Calu3 (cell line): ENCODE measurements around the gene PRR20A. TPM values are rescaled to one million over a fixed set of nuclear protein-coding genes. Genes with fewer than 3 reads are reported as not detected.
"Not testable (repeated sequence)": the region's sequence is repeated elsewhere in the genome, so short reads cannot be mapped to it uniquely, and the experiment has no call there.

Experiments
- Bru-seq: library from RNA; stranded (reverse); fragments of 400-500 nt; gene quantifications from one replicate; lab custom pipeline; 2021; lab: Mats Ljungman, UMichigan
- BruChase-seq, 2 experiments: library from RNA; stranded (reverse); fragments of 400-500 nt; gene quantifications; one replicate each; lab custom pipeline; 2021; lab: Mats Ljungman, UMichigan
- BruUV-seq: library from RNA; stranded (reverse); fragments of 400-500 nt; replicated peaks from 2 replicates; lab custom pipeline; 2021; lab: Mats Ljungman, UMichigan
- CTCF ChIA-PET: fragments of 300-600 bp; sonication (Branson Sonifier 250); formaldehyde crosslinking; loops from one replicate; lab custom pipeline; 2022; ENCODE audit warnings: antibody characterized with exemption; lab: Charles Lee
- DNase-seq: peaks from one replicate; pipeline ENCODE4 v3.0.0; 2022
- H3K27ac Mint-ChIP-seq: one replicate; pipeline ENCODE4 v1.8.0; 2022; ENCODE audit warnings: mixed read lengths; ENCODE audit not compliant: unreplicated experiment
- H3K27me3 Mint-ChIP-seq: one replicate; pipeline ENCODE4 v1.8.0; 2022; ENCODE audit warnings: mixed read lengths; ENCODE audit not compliant: unreplicated experiment
- H3K36me3 Mint-ChIP-seq: one replicate; pipeline ENCODE4 v1.8.0; 2022; ENCODE audit warnings: mild to moderate bottlenecking, moderate library complexity, mixed read lengths; ENCODE audit not compliant: insufficient read depth, unreplicated experiment
- H3K4me1 Mint-ChIP-seq: one replicate; pipeline ENCODE4 v1.8.0; 2022; ENCODE audit warnings: mild to moderate bottlenecking, low read depth, mixed read lengths; ENCODE audit not compliant: unreplicated experiment
- H3K4me3 Mint-ChIP-seq: one replicate; pipeline ENCODE4 v1.8.0; 2022; ENCODE audit warnings: mild to moderate bottlenecking, low read depth, moderate library complexity, mixed read lengths; ENCODE audit not compliant: unreplicated experiment
- H3K9me3 Mint-ChIP-seq: one replicate; pipeline ENCODE4 v1.8.0; 2022; ENCODE audit warnings: low read depth, mixed read lengths; ENCODE audit not compliant: unreplicated experiment
- intact Hi-C: fragments of 100-400 bp; cut with micrococcal nuclease; formaldehyde crosslinking; loops from one replicate; pipeline ENCODE4 v1.10.0; 2022; ENCODE audit not compliant: unreplicated experiment
- long read RNA-seq: library from polyadenylated mRNA; stranded (forward); transcript quantifications from one replicate; pipeline ENCODE4 v2.0.0, GENCODE V29; 2022
- total RNA-seq: library from RNA; stranded (reverse); gene quantifications from 2 replicates; pipeline ENCODE4 v1.2.3, GENCODE V29; 2022
- TF ChIP-seq, protein P1 (sequence below): fragments of 200-600 bp; IDR thresholded peaks from one replicate; pipeline ENCODE4 v1.8.0; 2022; ENCODE audit warnings: antibody characterized with exemption; ENCODE audit not compliant: unreplicated experiment

PRR20A gene
- not detected in 2 replicates for total RNA-seq
- not detected for Bru-seq, nascent RNA
- not detected for BruChase-seq, experiment 1, labeled RNA remaining after a 6-hour chase
- BruChase-seq, experiment 2, labeled RNA remaining after a 2-hour chase: not detected
- long read RNA-seq: 0 reads

DNA sequence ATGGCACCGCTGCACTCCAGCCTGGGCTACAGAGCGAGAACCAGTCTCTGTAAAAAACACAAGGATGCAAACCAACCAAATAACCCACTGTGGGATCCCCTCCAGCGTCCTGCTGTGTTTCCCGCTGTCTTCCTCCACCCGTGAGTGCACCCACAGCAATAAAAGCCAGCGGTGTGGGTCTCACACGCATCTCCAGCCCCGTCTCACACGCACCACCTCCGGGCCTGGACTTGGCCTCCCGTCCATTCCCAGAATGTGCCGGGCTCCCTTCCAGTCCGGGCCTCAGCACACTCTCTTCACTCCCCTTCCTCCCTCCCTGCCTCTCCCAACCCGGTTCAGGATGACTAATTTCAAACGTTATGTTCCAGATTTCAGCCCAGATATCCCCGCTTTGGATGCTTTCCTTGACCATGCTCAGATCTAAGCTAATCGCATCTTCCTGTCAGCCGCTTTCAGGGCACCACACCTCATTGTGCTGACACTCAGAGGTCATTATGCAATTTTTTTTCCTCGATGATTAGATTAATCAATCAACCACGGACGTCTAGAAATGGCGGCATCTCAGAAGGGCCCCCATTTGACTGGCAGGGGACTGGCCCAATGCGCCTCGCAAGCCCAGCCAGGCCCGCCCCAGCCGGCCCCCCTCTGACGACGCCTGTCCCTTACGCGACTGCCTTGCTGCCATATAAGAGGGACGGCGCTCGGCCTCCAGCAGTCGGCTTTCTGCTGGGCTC lies at the start of gene PRR20A:
Gene PRR20A, plus strand, starts transcription at position 684 of the 734 bp plus-strand sequence. CDS start 387 bp downstream, outside the sequence.
- H3K4me1 Mint-ChIP-seq, H3K27ac Mint-ChIP-seq, BruUV-seq, intact Hi-C loops, H3K9me3 Mint-ChIP-seq, DNase-seq, H3K36me3 Mint-ChIP-seq, H3K27me3 Mint-ChIP-seq, H3K4me3 Mint-ChIP-seq, CTCF ChIA-PET: not testable (repeated sequence)

DNA sequence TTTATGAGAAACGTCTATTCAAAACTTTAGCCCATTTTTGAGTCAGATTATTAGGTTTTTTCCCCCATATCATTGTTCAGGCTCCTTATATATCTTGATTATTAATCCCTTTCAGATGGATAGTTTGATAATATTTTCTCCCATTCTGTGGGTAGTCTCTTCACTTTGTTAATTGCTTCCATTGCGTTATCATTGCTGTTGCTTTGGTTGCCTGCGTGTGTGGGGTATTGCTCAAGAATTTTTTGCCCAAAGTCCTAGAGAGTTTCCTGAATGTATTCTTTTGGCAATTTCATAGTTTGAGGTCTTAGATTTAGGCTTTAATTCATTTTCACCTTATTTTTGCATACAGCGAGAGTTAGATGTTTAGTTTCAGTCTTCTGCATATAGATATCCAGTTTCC lies 25.8 kb upstream of the PRR20A start:
- CTCF ChIA-PET: no interaction called here
- intact Hi-C loops: no loop called here
- H3K36me3 Mint-ChIP-seq: no peaks in the 10 kb centered on the region
- TF ChIP-seq, protein P1, sequence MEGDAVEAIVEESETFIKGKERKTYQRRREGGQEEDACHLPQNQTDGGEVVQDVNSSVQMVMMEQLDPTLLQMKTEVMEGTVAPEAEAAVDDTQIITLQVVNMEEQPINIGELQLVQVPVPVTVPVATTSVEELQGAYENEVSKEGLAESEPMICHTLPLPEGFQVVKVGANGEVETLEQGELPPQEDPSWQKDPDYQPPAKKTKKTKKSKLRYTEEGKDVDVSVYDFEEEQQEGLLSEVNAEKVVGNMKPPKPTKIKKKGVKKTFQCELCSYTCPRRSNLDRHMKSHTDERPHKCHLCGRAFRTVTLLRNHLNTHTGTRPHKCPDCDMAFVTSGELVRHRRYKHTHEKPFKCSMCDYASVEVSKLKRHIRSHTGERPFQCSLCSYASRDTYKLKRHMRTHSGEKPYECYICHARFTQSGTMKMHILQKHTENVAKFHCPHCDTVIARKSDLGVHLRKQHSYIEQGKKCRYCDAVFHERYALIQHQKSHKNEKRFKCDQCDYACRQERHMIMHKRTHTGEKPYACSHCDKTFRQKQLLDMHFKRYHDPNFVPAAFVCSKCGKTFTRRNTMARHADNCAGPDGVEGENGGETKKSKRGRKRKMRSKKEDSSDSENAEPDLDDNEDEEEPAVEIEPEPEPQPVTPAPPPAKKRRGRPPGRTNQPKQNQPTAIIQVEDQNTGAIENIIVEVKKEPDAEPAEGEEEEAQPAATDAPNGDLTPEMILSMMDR: no peak
- H3K27me3 Mint-ChIP-seq: no peaks in the 10 kb centered on the region
- BruUV-seq: no TSS peak
- no peak for DNase-seq
- H3K27ac Mint-ChIP-seq: no peak overlapping the region
- no peaks in the 10 kb centered on the region for H3K4me1 Mint-ChIP-seq
- no peaks in the 10 kb centered on the region for H3K9me3 Mint-ChIP-seq
- H3K4me3 Mint-ChIP-seq: no peak overlapping the region

DNA sequence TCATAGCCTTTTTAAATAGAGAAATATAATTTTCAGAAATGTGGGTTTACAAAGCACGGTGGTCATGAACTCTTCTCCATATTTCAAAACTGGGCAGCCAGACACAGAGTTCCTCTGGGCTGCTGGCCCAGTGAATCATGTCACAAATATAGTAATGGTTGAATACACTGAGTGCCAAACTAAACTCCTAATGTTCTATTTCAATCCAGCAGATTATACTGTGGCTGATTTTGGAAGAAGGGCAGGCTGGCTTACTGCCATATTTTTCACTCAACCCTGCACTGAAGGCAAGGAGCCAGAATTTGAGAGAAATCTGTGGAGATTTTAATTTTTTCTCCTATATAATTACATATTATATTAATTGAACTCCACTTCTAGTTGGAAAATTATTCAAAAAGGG lies 17.0 kb upstream of the PRR20A start:
- CTCF ChIA-PET: no interaction called here
- no peak overlapping the region for H3K4me3 Mint-ChIP-seq
- TF ChIP-seq, protein P1: no peak
- no peaks in the 10 kb centered on the region for H3K9me3 Mint-ChIP-seq
- intact Hi-C loops: no loop called here
- DNase-seq: no peak
- H3K27me3 Mint-ChIP-seq: no peaks in the 10 kb centered on the region
- no peaks in the 10 kb centered on the region for H3K4me1 Mint-ChIP-seq
- BruUV-seq: no TSS peak
- no peaks in the 10 kb centered on the region for H3K36me3 Mint-ChIP-seq
- no peak overlapping the region for H3K27ac Mint-ChIP-seq

DNA sequence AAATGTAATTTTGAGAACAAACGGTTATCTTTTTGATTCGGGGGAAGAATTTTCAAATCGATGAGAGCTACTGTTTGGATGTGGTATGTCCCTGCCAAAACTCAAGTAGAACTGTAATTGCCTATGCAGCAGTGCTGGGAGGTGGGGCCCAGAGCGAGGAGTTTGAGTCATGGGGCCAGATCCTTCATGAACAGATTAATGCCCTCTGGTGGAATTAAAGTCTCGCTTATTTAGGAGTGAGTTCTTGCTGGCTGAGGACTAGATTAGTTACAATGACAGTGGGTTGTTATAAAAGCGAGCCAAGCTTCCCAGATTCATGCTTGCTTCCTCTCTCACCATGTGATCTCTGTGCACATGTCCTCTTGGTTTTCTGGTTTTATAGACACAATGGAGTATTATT lies 11.8 kb upstream of the PRR20A start:
- H3K4me1 Mint-ChIP-seq: no peaks in the 10 kb centered on the region
- no peak overlapping the region for H3K27ac Mint-ChIP-seq
- CTCF ChIA-PET: no interaction called here
- DNase-seq: no peak
- H3K9me3 Mint-ChIP-seq: no peaks in the 10 kb centered on the region
- H3K36me3 Mint-ChIP-seq: no peaks in the 10 kb centered on the region
- no peaks in the 10 kb centered on the region for H3K27me3 Mint-ChIP-seq
- TF ChIP-seq, protein P1: no peak
- H3K4me3 Mint-ChIP-seq: no peak overlapping the region
- BruUV-seq: no TSS peak
- intact Hi-C loops: no loop called here

DNA sequence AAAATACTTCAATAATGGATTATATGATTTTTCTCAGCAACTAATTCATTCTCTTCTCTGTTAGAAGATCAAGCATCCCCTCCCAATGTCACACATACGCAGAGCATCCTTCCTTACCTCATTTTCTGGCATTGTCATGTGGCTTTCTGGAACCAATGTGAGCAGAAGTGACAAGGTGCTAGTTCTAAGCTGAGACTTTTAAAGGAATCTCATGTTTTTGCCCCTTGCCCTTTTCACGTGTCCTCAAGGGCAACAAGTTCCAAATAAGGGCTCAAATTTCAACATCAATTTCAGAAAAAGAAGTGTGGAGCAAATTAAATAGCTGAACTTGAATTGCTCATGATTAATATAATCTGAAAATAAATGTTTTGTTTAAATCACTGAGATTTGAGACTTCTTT lies 4.6 kb upstream of the PRR20A start:
- Mint-ChIP-seq H3K27ac (no peak overlapping the region), H3K36me3 (no peaks in the 10 kb centered on the region), H3K4me1 (no peaks in the 10 kb centered on the region), H3K4me3 (no peak overlapping the region), H3K9me3 (peaks cover 2% of the 10 kb centered on the region), H3K27me3 (no peaks in the 10 kb centered on the region)
- intact Hi-C loops: no loop called here
- DNase-seq: no peak
- CTCF ChIA-PET: no interaction called here
- BruUV-seq: no TSS peak
- TF ChIP-seq, protein P1: no peak
